GM12891 (cell line): Measurements from ENCODE around the gene DNAH8.
"Not testable (repeated sequence)": the region's sequence is repeated elsewhere in the genome, so short reads cannot be mapped to it uniquely, and the experiment has no call there.

Source experiments
- DNase-seq: peaks from one replicate; pipeline ENCODE4 v3.0.0; 2011; ENCODE audit warnings: low spot score; ENCODE audit not compliant: insufficient read length
- FAIRE-seq: peaks from 2 replicates; lab custom pipeline; 2011; peaks lifted over from hg19 to GRCh38; lab: Jason Lieb, UNC
- PAX5 ChIP-seq: IDR thresholded peaks from 2 replicates; pipeline ENCODE4 v1.6.1; 2011; ENCODE audit warnings: low read length, moderate library complexity, mild to moderate bottlenecking; ENCODE audit not compliant: insufficient read depth, severe bottlenecking
- POLR2A ChIP-seq: IDR thresholded peaks from 2 replicates; pipeline ENCODE4 v1.6.1; 2011; ENCODE audit warnings: low read depth, low read length, control low read depth
- POLR2AphosphoS5 ChIP-seq: IDR thresholded peaks from 2 replicates; pipeline ENCODE4 v1.6.1; 2011; ENCODE audit warnings: low read depth, low read length, control low read depth
- POU2F2 ChIP-seq: IDR thresholded peaks from 2 replicates; pipeline ENCODE4 v1.6.1; 2011; ENCODE audit warnings: low read depth, mild to moderate bottlenecking, control low read depth, low read length, moderate library complexity
- SPI1 ChIP-seq: IDR thresholded peaks from 2 replicates; pipeline ENCODE4 v1.6.1; 2011; ENCODE audit warnings: low read depth, low read length, control low read depth
- TAF1 ChIP-seq: IDR thresholded peaks from 2 replicates; pipeline ENCODE4 v1.6.1; 2011; ENCODE audit warnings: low read depth, low read length, control low read depth

Gene DNAH8

DNA sequence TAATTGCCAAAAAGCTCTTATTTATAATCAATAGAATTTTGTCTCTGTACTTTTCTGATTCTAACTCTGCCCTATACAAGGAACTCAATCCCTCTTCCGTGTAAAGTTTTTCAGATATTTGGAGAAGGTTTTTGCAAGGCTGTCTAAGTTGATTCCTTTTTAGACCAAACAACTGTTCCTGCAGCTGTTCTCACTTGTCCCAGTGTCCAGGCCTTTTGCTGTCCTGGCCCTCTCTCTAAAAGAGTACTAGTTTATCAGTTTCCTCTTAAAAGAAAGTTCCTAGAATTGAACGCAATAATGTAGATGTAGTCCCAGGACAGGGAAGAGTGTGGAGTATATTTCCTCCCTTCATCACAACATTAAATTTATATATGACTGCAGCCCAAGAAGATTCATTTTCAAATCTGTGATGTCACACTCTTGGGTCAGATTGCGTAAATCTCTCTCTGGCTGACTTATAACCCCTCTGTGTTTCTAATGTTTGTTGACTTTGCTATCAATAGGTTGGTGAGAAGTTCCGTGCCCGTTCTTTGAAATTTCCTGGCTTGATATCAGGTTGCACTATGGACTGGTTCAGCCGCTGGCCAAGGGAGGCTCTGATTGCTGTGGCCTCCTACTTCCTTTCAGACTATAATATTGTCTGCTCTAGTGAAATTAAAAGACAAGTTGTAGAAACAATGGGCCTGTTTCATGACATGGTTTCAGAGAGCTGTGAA lies 194.1 kb downstream of the DNAH8 start:
- DNase-seq (no peak), FAIRE-seq (no peak)
- TF ChIP-seq PAX5 (no peak), POU2F2 (no peak), TAF1 (no peak), POLR2A (no peak), POLR2AphosphoS5 (no peak), SPI1 (no peak)

DNA sequence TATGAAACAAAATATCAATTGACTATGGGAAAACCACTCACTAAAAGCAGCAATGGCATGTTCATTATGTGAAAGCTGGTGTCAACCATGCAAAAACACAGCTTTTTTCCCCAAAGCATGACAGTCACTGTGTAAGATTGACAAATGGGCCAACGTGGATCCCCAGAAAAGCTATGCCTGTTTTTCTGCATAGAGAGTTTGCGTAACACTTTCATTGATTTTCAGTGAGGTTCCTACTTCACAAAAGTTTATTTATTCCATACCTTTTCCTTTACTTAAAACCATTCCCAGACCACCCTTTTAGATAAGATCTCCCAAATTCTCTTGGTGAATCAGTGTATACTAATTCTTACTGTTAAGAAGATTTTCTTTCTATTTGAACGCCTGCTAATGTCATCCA lies 195.1 kb downstream of the DNAH8 start:
- DNase-seq (no peak), FAIRE-seq (no peak)
- no peak for TF ChIP-seq POU2F2
- TF ChIP-seq PAX5 = no peak
- no peak for TF ChIP-seq SPI1
- no peak for TF ChIP-seq TAF1
- TF ChIP-seq POLR2A = no peak
- no peak for TF ChIP-seq POLR2AphosphoS5

DNA sequence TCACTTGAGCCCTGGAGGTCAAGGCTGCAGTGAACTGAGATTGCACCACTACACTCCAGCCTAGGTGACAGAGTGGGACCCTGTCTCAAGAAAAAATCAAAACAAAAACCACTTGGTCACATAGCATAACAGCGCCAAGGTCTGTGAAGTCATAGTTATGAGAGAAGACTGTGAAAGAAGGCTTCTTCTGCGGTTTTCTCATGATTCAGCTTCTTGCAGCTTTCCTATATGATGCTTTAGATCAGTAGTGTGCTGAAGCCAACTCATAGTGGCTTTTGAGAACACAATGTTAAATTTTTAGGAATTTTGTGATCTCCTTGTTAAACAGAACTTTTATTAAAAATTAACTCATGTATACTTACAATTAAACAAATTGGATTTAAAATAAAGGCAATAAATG lies 197.3 kb downstream of the DNAH8 start:
- no peak for DNase-seq

DNA sequence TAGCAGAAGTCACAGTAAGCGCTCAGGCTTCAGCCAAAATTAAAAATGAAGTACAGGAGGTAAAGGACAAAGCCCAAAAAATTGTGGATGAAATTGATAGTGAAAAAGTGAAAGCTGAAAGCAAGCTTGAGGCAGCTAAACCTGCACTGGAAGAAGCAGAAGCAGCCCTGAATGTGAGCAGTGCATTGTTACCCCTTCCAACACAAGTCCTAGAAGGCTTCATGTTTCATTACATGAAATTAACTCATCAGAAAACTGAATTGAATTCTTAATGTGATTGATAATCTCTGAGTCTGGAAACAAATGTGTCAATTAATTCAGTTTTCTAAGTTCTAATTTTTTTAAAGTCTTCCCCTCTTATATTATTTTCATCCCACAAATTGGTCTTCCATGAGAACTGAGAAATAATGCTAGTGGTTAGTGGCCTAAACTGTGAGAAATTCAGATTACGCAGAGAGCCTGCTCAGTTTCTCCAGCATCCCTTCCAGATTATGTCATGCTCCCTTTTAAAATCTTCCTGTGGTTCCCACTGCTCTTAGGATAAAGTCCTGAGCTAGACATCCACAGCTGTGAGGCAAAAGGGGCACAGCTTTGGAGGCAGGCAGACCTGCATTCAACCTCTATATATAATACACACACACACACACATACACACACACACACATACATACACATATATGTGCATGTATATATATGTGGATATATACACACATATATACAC lies 200.3 kb downstream of the DNAH8 start:
- TF ChIP-seq POU2F2 (no peak), POLR2A (no peak), POLR2AphosphoS5 (no peak), PAX5 (no peak)
- DNase-seq (no peak), FAIRE-seq (no peak)

More for the DNA sequence above, 197.3 kb downstream of the DNAH8 start:
- no peak for TF ChIP-seq PAX5
- TF ChIP-seq SPI1 = no peak
- FAIRE-seq = no peak

DNA sequence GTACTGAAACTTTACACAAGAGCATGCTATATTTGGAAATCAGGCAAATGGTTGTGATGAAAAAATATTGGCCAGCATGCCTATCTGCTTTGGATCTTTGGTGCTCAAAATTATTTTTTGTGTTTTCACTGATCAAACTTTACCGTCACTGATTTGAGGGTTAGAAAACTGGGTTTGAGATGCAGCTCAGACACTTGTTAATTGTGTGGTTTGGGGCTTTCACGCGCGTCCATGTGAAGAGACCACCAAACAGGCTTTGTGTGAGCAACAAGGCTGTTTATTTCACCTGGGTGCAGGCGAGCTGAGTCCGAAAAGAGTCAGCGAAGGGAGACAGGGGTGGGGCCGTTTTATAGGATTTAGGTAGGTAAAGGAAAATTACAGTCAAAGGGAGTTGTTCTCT lies 206.4 kb downstream of the DNAH8 start:
- not testable (repeated sequence) for DNase-seq, FAIRE-seq

DNA sequence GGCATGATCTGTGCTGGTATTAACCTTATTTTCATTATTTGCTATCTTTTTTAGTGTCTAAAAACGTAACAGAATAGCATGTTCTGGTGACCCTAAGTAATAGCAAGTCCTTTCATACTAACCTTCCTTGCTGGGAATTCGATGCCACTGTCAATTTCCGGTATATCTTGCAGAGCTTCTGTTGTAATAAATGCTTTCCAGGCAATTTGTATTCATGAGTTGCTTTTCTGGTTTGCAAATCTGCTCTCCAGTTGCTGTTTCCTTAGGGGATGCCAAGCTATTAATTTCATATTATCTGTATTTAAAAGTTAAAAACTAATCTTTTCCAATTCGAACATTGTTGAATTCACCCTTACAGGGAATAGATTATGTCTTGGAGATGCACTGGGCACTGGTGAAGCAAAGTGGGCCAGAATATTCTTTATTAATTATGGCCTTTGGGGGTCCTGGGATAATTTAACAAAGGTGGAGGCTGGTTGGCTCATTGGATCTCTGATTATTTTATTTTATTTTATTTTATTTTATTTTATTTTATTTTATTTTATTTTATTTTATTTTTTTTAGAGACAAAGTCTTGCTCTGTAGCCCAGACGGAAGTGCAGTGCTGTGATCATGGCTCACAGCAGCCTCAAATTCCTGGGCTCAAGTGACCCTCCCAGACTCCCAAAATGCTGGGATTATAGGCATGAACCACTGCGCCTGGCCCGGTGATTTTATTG lies 209.8 kb downstream of the DNAH8 start:
- TF ChIP-seq POLR2A (no peak), PAX5 (no peak), SPI1 (no peak), POU2F2 (no peak), TAF1 (no peak), POLR2AphosphoS5 (no peak)
- FAIRE-seq (no peak), DNase-seq (no peak)

DNA sequence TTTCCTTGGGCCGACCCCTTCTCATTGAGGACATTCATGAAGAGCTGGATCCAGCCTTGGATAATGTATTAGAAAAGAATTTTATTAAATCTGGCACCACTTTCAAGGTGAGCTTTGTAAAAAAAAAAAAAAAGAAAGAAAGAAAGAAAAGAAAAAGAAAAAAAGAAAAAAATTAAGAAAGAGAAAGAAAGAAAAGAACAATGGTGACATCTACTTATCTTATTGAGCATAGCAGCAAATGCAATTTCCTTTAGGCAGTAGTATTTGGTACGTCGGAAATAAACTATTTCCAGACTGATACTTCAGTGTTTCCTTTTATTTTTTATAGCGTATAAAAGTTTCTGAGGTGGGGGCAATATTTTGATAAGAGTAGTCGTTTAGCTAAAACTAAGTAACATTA lies 214.4 kb downstream of the DNAH8 start:
- FAIRE-seq = no peak
- no peak for TF ChIP-seq POU2F2
- TF ChIP-seq POLR2A = no peak
- TF ChIP-seq POLR2AphosphoS5 = no peak
- TF ChIP-seq PAX5 = no peak
- TF ChIP-seq SPI1 = no peak
- TF ChIP-seq TAF1 = no peak
- DNase-seq = no peak

DNA sequence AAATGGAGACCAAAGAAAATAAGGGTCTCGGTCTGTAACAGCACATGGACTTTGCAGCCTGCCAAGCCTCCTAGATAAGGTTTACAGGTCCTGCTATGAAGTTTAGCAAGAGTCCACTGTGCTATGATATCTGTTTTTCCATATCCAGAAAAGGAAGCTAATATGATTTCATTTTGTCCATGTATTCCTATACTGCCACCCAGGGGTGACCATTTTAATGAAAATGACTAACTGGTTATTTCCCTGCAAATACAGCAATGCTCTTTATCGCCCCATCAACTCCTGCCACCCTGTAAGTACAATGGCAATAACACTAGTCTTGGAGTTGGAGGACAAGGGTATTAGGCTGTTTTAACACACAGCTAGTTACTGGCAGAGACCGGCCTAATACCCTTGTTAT lies 218.3 kb downstream of the DNAH8 start:
- TF ChIP-seq POLR2A (no peak), PAX5 (no peak), SPI1 (no peak), TAF1 (no peak), POU2F2 (no peak), POLR2AphosphoS5 (no peak)
- DNase-seq (no peak), FAIRE-seq (peak; percentile 45)

DNA sequence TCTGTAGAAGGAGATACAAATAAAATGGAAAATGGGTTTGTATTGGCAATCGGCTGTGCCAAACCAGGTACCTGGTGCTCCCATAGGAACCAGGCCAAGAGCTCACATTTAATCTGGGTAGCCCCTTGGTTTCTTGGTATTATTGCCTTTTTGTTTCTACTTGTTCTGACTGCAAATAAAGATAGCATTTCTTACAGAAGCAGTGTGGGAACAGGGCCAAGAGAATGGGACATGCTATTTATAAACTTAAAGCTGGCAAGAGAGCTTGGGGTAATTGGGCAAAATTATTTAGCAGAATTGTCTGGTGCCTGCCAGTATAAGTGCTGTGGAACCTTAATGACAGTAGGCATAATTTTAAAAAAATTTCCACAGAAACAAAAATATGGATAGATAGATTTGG lies 219.9 kb downstream of the DNAH8 start:
- TF ChIP-seq SPI1 = no peak
- TF ChIP-seq POU2F2 = no peak
- no peak for TF ChIP-seq PAX5
- FAIRE-seq = no peak
- DNase-seq = no peak
